Measurements from ENCODE around the gene ALKBH3. TPM values are rescaled to one million over a fixed set of nuclear protein-coding genes. Genes with fewer than 3 reads are reported as not detected.

The ALKBH3 gene
- total RNA-seq, 4 donors from 2014 or later = 24.1 to 47.2 (median 28.0) TPM

DNA sequence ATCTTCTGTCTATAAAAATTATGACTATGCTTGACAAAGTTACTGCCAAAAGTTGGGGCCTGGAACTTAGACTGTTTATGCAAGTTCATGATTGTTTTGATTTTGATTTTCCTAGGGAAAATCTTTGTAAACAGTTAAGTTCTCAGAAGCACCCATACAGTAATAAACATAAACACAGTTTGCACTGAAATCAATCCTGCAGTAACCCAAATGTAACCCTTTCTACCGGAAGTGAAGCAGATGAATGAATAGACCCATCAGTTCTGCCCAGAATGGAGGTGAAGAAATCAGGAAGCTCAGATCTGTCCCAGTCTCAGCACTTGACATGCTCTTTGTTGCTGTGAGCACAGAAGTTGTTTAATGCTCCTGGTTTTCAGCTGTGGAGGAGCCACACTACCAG is 37.2 kb downstream of the ALKBH3 start:
- TF ChIP-seq POLR2A (IDR thresholded peaks at IDR 0.05) (no peak), POLR2AphosphoS5 (IDR thresholded peaks at IDR 0.05) (no peak), EP300 (IDR thresholded peaks at IDR 0.05) (no peak)
- TF ChIP-seq, protein P1, sequence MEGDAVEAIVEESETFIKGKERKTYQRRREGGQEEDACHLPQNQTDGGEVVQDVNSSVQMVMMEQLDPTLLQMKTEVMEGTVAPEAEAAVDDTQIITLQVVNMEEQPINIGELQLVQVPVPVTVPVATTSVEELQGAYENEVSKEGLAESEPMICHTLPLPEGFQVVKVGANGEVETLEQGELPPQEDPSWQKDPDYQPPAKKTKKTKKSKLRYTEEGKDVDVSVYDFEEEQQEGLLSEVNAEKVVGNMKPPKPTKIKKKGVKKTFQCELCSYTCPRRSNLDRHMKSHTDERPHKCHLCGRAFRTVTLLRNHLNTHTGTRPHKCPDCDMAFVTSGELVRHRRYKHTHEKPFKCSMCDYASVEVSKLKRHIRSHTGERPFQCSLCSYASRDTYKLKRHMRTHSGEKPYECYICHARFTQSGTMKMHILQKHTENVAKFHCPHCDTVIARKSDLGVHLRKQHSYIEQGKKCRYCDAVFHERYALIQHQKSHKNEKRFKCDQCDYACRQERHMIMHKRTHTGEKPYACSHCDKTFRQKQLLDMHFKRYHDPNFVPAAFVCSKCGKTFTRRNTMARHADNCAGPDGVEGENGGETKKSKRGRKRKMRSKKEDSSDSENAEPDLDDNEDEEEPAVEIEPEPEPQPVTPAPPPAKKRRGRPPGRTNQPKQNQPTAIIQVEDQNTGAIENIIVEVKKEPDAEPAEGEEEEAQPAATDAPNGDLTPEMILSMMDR (IDR thresholded peaks at IDR 0.05) = no peak
- no peak for DNase-seq (ENCODE audit: low spot score in 2 of 2)
- Histone ChIP-seq H3K27ac (no peak overlapping the region), H3K4me1 (peaks cover 23% of the 10 kb centered on the region), H3K27me3 (no peaks in the 10 kb centered on the region), H3K4me3 (no peak overlapping the region), H3K36me3 (peaks cover 62% of the 10 kb centered on the region), H3K9me3 (no peaks in the 10 kb centered on the region)
- WGBS = 86% methylated on average over 1 of the region's 1 CpG

DNA sequence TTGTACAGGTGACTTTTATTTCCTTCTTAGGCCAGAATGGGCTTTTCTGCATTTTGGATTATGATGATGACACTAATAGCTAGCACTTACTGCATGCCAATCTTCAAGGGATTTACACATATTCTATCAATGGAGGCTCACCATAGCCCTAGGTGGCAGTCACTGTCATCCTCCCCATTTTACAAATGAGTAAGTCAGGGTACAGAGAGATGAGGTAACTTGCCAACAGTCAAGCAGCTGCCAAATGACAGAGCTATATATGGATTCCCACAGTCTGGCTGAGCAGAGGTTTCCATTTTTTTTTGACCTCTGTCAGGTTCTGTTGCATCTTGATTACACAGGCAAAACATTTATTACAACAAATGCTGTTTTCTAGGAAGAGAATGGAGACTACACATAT is 38.0 kb downstream of the ALKBH3 start:
- Histone ChIP-seq H3K36me3 (peaks cover 62% of the 10 kb centered on the region), H3K4me3 (no peak overlapping the region), H3K9me3 (no peaks in the 10 kb centered on the region), H3K27me3 (no peaks in the 10 kb centered on the region), H3K27ac (no peak overlapping the region), H3K4me1 (peaks cover 31% of the 10 kb centered on the region)
- TF ChIP-seq POLR2A (IDR thresholded peaks at IDR 0.05) (no peak), EP300 (IDR thresholded peaks at IDR 0.05) (no peak), POLR2AphosphoS5 (IDR thresholded peaks at IDR 0.05) (no peak)
- TF ChIP-seq, protein P1 (IDR thresholded peaks at IDR 0.05) = no peak
- no peak for DNase-seq (ENCODE audit: low spot score in 2 of 2)

DNA sequence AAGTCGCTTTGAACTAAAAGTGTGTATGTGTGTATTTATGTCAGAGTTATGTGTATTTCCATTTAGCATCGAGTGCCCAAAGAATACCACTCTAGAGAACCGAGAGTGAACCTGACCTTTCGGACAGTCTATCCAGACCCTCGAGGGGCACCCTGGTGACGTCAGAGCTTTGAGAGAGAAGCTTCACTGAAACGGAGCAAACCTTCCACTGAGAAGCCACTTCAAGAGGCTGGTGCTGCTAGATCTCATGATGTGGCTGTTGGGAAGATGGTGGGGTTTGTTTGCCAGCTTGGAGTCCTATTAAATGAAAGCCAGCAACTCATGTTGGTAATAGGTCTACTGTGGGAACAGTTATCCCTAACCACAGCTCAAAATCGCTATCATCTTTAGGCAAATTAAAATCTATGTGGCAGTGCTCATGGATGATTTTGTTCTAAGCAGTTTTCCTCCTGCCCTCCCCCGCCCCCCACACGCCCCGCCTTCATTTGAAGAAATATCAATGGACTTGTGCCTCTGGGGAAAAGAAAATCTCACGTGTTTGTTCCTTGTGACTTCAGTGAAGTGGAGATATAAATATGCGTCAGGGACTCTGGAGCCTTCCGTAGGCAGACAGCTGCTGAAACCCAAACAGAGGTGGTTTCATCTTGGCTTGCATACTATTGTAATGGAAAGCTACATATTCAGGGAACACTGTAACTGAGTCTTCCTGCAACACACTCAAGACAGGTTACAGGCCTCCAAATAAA is 39.4 kb downstream of the ALKBH3 start:
- no peaks in the 10 kb centered on the region for H3K9me3 ChIP-seq
- no peak overlapping the region for H3K4me3 ChIP-seq
- peaks cover 51% of the 10 kb centered on the region for H3K36me3 ChIP-seq
- H3K27ac ChIP-seq = peak overlapping the region; percentile 55
- H3K4me1 ChIP-seq = peaks cover 38% of the 10 kb centered on the region
- TF ChIP-seq, protein P1 (IDR thresholded peaks at IDR 0.05) = no peak
- no peak for TF ChIP-seq POLR2A (IDR thresholded peaks at IDR 0.05)
- no peak for TF ChIP-seq POLR2AphosphoS5 (IDR thresholded peaks at IDR 0.05)
- TF ChIP-seq EP300 (IDR thresholded peaks at IDR 0.05) = no peak
- DNase-seq (ENCODE audit: low spot score in 2 of 2) = no peak
- WGBS = 82% methylated on average over 14 of the region's 14 CpGs
- no peaks in the 10 kb centered on the region for H3K27me3 ChIP-seq

DNA sequence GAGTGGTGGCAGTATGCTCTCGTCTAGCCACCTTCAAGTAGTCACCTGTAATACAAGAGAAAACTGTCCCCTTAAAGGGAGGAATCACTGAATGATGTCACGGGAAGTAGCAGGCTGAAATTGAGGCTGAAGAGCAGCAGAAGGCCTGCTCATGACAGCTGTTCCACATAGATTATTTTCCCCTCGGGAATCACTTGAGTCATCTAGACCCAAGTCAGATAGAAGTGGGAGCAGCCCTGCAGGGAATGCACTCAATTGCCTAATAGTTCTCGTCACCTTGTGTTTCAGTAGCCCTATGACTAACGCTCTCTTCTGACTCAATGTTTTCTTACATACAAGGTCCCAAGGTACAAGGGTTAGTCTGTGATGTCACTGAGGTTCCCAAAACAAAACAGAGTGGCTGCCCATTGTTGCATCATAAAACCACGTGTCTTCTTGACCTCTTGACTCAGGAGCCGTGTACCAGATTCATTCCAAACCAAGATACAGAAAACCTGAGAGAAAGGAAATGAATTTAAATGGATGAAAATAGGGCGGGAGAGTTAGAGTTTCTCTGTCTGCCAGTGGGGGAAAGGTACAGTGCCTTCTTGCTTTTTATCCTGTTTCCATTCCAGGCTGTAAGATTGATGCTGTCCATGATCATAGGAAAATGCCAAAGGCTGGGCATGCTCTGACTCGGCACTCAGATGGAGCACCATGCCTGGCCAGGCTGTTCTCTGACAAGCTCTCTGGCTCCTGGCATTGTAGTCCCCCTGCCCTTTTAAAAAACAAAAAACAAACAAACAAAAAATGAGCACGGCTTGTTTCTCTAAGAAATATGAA is 40.2 kb downstream of the ALKBH3 start:
- 56% methylated on average over 10 of the region's 10 CpGs for WGBS

More for the DNA sequence above, 40.2 kb downstream of the ALKBH3 start:
- Histone ChIP-seq H3K4me1 (peaks cover 44% of the 10 kb centered on the region), H3K27ac (peak overlapping the region; percentile 56), H3K4me3 (no peak overlapping the region), H3K9me3 (no peaks in the 10 kb centered on the region), H3K27me3 (no peaks in the 10 kb centered on the region), H3K36me3 (peaks cover 51% of the 10 kb centered on the region)
- DNase-seq (ENCODE audit: low spot score in 2 of 2) = no peak
- TF ChIP-seq POLR2AphosphoS5 (IDR thresholded peaks at IDR 0.05) = peak; percentile 78 to 94 (median 83)
- TF ChIP-seq, protein P1 (IDR thresholded peaks at IDR 0.05) = no peak
- no peak for TF ChIP-seq POLR2A (IDR thresholded peaks at IDR 0.05)
- peak; percentile 69 for TF ChIP-seq EP300 (IDR thresholded peaks at IDR 0.05)
